HepG2 (cell line): ENCODE measurements around the gene TBX3. TPM values are rescaled to one million over a fixed set of nuclear protein-coding genes. Genes with fewer than 3 reads are reported as not detected.

Experiments used
- CCDC6 ChIP-seq: sonication (generic); formaldehyde crosslinking; IDR thresholded peaks from 2 replicates; pipeline ENCODE4 v1.8.1; 2022; ENCODE audit warnings: mild to moderate bottlenecking, missing genetic modification reagents, moderate library complexity
- CHCHD3 ChIP-seq: sonication (generic); formaldehyde crosslinking; IDR thresholded peaks from 2 replicates; pipeline ENCODE4 v1.8.0; 2022; ENCODE audit warnings: mild to moderate bottlenecking, missing genetic modification reagents, moderate library complexity
- GPN1 ChIP-seq: sonication (generic); formaldehyde crosslinking; IDR thresholded peaks from 2 replicates; pipeline ENCODE4 v1.5.1; 2020; ENCODE audit warnings: missing genetic modification reagents, borderline replicate concordance
- HCFC1 ChIP-seq: fragments of 150-350 bp; IDR thresholded peaks from 2 replicates; pipeline ENCODE4 v1.6.1; 2014; ENCODE audit warnings: low read depth, low read length
- HIVEP1 ChIP-seq: sonication (generic); formaldehyde crosslinking; IDR thresholded peaks from 2 replicates; pipeline ENCODE4 v1.4.0; 2020; ENCODE audit warnings: mild to moderate bottlenecking, missing genetic modification reagents
- HNF4A ChIP-seq: sonication (generic); formaldehyde crosslinking; IDR thresholded peaks from 2 replicates; pipeline ENCODE4 v1.4.0; 2020; ENCODE audit warnings: missing genetic modification reagents
- KDM6A ChIP-seq: IDR thresholded peaks from 2 replicates; pipeline ENCODE4 v1.6.1; 2016; ENCODE audit warnings: low read depth
- MIER3 ChIP-seq: IDR thresholded peaks from 2 replicates; pipeline ENCODE4 v1.6.1; 2016; ENCODE audit warnings: missing compliant biosample characterization, borderline replicate concordance
- TAF1 ChIP-seq: sonication (generic); formaldehyde crosslinking; IDR thresholded peaks from 2 replicates; pipeline ENCODE4 v1.4.0; 2020; ENCODE audit warnings: missing genetic modification reagents
- TMF1 ChIP-seq: sonication (generic); formaldehyde crosslinking; IDR thresholded peaks from 2 replicates; pipeline ENCODE4 v1.8.1; 2022; ENCODE audit warnings: low read depth, missing genetic modification reagents
- ZNF430 ChIP-seq: sonication (generic); formaldehyde crosslinking; IDR thresholded peaks from 2 replicates; pipeline ENCODE4 v1.9.0; 2021; ENCODE audit warnings: mild to moderate bottlenecking, missing genetic modification reagents
- ZNF556 ChIP-seq: sonication (generic); formaldehyde crosslinking; IDR thresholded peaks from 2 replicates; pipeline ENCODE4 v1.4.0; 2020; ENCODE audit warnings: mild to moderate bottlenecking, missing genetic modification reagents, borderline replicate concordance
- ZNF746 ChIP-seq: sonication (generic); formaldehyde crosslinking; IDR thresholded peaks from 2 replicates; pipeline ENCODE4 v1.8.0; 2022; ENCODE audit warnings: mild to moderate bottlenecking, missing genetic modification reagents
- ZNF776 ChIP-seq: sonication (generic); formaldehyde crosslinking; IDR thresholded peaks from 2 replicates; pipeline ENCODE4 v1.4.0; 2020; ENCODE audit warnings: mild to moderate bottlenecking, missing genetic modification reagents
- polyA plus RNA-seq, 8 experiments: library from polyadenylated mRNA; depleted of rRNA in 3 of 8; stranded (reverse) in 7 of 8; unstranded in 1 of 8; fragments of >200 nt; fragmentation: Illumina TruSeq in 4 of 8; extraction: Trizol in 4 of 8; gene quantifications; 2 replicates each; pipeline versions ENCODE4 v1.2.1 to v1.2.3, GENCODE V29; 2011 to 2016; ENCODE audit warnings: low read depth in 4 of 8, missing spikeins in 1 of 8, mixed read lengths in 1 of 8; ENCODE audit not compliant: insufficient read depth in 1 of 8
- total RNA-seq, 5 experiments: library from RNA; depleted of rRNA; stranded (reverse); fragments of >200 nt; fragmentation: Illumina TruSeq; extraction: Trizol; gene quantifications; 2 replicates each; pipeline ENCODE4 v1.2.3, GENCODE V29; 2016; ENCODE audit warnings: low read depth in 1 of 5
- TF ChIP-seq, protein P1 (sequence below): sonication (generic); formaldehyde crosslinking; IDR thresholded peaks from 2 replicates; pipeline ENCODE4 v1.5.0; 2020; ENCODE audit warnings: mild to moderate bottlenecking, missing genetic modification reagents, moderate library complexity
- TF ChIP-seq, protein P2 (sequence below): sonication (generic); formaldehyde crosslinking; conservative IDR thresholded peaks from 2 replicates; pipeline ENCODE4 v1.4.0; 2020; ENCODE audit warnings: missing genetic modification reagents
- TF ChIP-seq, protein P3 (sequence below): sonication (generic); formaldehyde crosslinking; IDR thresholded peaks from 2 replicates; pipeline ENCODE4 v1.8.0; 2022; ENCODE audit warnings: missing genetic modification reagents, mild to moderate bottlenecking, moderate library complexity, borderline replicate concordance
- TF ChIP-seq, protein P4 (sequence below): sonication (generic); formaldehyde crosslinking; IDR thresholded peaks from 2 replicates; pipeline ENCODE4 v1.4.0; 2020; ENCODE audit warnings: mild to moderate bottlenecking, missing genetic modification reagents
- TF ChIP-seq, protein P5 (sequence below): sonication (generic); formaldehyde crosslinking; IDR thresholded peaks from 2 replicates; pipeline ENCODE4 v1.9.0; 2021; ENCODE audit warnings: missing genetic modification reagents, mild to moderate bottlenecking, borderline replicate concordance
- TF ChIP-seq, protein P6 (sequence below): sonication (generic); formaldehyde crosslinking; conservative IDR thresholded peaks from 2 replicates; pipeline ENCODE4 v1.8.0; 2022; ENCODE audit warnings: low read depth, missing genetic modification reagents

The TBX3 gene
- total and polyA plus RNA-seq, 2 of the 13 experiments (the other 11 are each of a cell fraction or from before 2014, with no cell fraction given) = 27.1 to 42.4 TPM

DNA sequence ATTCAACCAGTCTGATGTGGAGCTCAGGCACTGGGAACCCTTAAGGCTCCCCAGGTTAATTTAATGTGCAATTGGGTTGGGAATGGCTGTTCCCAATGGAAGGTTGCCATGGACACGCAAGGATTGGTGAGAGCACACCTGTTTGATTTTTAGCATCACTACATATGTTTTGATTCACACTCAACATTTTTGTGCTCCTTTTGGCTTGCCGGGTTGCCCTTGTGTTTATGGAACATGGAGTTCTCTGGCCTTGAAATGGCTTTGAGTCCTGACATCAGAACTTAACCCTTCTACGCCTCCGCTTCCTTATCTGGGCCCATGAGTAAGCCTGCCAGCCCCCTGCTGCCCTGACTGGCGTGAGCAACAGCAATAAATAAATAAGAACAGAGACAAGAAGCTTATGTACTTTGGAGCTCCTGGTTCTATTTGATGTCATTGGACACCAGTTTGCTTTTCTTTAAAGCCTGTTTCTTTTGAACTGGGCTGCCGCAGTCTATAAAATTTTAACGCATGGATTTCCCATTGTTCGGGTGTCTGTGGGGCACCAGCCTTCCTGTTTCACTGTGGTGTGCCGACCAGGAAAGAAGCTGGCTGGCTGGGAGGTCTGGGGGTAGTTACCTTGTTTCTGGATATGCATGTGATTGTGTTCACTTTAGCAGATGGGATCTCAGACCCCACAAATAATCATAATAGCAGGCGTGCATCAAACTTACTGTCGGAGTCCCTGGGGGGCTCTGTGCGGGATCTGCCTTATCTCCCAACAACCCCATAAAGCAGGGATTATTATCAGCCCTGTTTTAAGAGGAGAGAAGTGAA is 27.8 kb downstream of the TBX3 start (continued):
- TF ChIP-seq ZNF430 (CRISPR knock-in tag) = peak; percentile 73; the same call in 1 of the 2 replicates
- no peak for TF ChIP-seq HCFC1
- TF ChIP-seq KDM6A (CRISPR knock-in tag) = peak; percentile 76; the same call in 1 of the 2 replicates
- TF ChIP-seq, protein P1, sequence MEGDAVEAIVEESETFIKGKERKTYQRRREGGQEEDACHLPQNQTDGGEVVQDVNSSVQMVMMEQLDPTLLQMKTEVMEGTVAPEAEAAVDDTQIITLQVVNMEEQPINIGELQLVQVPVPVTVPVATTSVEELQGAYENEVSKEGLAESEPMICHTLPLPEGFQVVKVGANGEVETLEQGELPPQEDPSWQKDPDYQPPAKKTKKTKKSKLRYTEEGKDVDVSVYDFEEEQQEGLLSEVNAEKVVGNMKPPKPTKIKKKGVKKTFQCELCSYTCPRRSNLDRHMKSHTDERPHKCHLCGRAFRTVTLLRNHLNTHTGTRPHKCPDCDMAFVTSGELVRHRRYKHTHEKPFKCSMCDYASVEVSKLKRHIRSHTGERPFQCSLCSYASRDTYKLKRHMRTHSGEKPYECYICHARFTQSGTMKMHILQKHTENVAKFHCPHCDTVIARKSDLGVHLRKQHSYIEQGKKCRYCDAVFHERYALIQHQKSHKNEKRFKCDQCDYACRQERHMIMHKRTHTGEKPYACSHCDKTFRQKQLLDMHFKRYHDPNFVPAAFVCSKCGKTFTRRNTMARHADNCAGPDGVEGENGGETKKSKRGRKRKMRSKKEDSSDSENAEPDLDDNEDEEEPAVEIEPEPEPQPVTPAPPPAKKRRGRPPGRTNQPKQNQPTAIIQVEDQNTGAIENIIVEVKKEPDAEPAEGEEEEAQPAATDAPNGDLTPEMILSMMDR (CRISPR knock-in tag) = 0 out of 2 replicates have a peak, but pooled peaks have one; percentile 25
- TF ChIP-seq MIER3 (CRISPR knock-in tag) = peak; percentile 18; the same call in 1 of the 2 replicates
- no peak for TF ChIP-seq HIVEP1
- no peak for TF ChIP-seq CHCHD3
- no peak for TF ChIP-seq ZNF776 (CRISPR knock-in tag)
- TF ChIP-seq, protein P2, sequence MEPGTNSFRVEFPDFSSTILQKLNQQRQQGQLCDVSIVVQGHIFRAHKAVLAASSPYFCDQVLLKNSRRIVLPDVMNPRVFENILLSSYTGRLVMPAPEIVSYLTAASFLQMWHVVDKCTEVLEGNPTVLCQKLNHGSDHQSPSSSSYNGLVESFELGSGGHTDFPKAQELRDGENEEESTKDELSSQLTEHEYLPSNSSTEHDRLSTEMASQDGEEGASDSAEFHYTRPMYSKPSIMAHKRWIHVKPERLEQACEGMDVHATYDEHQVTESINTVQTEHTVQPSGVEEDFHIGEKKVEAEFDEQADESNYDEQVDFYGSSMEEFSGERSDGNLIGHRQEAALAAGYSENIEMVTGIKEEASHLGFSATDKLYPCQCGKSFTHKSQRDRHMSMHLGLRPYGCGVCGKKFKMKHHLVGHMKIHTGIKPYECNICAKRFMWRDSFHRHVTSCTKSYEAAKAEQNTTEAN = no peak
- TF ChIP-seq GPN1 (CRISPR knock-in tag) = no peak
- no peak for TF ChIP-seq CCDC6
- TF ChIP-seq ZNF746 (CRISPR knock-in tag) = no peak; the same call in 1 of the 2 replicates
- TF ChIP-seq ZNF556 (CRISPR knock-in tag) = no peak
- no peak for TF ChIP-seq TAF1 (CRISPR knock-in tag)
- TF ChIP-seq TMF1 (CRISPR knock-in tag) = no peak
- TF ChIP-seq HNF4A (CRISPR knock-in tag) = peak; percentile 81
- TF ChIP-seq, protein P3, sequence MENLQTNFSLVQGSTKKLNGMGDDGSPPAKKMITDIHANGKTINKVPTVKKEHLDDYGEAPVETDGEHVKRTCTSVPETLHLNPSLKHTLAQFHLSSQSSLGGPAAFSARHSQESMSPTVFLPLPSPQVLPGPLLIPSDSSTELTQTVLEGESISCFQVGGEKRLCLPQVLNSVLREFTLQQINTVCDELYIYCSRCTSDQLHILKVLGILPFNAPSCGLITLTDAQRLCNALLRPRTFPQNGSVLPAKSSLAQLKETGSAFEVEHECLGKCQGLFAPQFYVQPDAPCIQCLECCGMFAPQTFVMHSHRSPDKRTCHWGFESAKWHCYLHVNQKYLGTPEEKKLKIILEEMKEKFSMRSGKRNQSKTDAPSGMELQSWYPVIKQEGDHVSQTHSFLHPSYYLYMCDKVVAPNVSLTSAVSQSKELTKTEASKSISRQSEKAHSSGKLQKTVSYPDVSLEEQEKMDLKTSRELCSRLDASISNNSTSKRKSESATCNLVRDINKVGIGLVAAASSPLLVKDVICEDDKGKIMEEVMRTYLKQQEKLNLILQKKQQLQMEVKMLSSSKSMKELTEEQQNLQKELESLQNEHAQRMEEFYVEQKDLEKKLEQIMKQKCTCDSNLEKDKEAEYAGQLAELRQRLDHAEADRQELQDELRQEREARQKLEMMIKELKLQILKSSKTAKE (CRISPR knock-in tag) = peak; percentile 90
- TF ChIP-seq, protein P4, sequence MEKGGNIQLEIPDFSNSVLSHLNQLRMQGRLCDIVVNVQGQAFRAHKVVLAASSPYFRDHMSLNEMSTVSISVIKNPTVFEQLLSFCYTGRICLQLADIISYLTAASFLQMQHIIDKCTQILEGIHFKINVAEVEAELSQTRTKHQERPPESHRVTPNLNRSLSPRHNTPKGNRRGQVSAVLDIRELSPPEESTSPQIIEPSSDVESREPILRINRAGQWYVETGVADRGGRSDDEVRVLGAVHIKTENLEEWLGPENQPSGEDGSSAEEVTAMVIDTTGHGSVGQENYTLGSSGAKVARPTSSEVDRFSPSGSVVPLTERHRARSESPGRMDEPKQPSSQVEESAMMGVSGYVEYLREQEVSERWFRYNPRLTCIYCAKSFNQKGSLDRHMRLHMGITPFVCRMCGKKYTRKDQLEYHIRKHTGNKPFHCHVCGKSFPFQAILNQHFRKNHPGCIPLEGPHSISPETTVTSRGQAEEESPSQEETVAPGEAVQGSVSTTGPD (CRISPR knock-in tag) = no peak
- TF ChIP-seq, protein P5, sequence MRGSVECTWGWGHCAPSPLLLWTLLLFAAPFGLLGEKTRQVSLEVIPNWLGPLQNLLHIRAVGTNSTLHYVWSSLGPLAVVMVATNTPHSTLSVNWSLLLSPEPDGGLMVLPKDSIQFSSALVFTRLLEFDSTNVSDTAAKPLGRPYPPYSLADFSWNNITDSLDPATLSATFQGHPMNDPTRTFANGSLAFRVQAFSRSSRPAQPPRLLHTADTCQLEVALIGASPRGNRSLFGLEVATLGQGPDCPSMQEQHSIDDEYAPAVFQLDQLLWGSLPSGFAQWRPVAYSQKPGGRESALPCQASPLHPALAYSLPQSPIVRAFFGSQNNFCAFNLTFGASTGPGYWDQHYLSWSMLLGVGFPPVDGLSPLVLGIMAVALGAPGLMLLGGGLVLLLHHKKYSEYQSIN = no peak
- TF ChIP-seq, protein P6, sequence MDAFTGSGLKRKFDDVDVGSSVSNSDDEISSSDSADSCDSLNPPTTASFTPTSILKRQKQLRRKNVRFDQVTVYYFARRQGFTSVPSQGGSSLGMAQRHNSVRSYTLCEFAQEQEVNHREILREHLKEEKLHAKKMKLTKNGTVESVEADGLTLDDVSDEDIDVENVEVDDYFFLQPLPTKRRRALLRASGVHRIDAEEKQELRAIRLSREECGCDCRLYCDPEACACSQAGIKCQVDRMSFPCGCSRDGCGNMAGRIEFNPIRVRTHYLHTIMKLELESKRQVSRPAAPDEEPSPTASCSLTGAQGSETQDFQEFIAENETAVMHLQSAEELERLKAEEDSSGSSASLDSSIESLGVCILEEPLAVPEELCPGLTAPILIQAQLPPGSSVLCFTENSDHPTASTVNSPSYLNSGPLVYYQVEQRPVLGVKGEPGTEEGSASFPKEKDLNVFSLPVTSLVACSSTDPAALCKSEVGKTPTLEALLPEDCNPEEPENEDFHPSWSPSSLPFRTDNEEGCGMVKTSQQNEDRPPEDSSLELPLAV (CRISPR knock-in tag) = no peak
